Lower leg skin (tissue), 3 donors: ENCODE measurements around the gene AP1B1.

Experiments used
- POLR2A ChIP-seq, 2 donors: fragments of 450-650 bp; IDR thresholded peaks; one replicate each; pipeline ENCODE4 v1.6.1; 2016 to 2017; ENCODE audit warnings: antibody characterized with exemption in 2 of 2, mild to moderate bottlenecking in 1 of 2, moderate library complexity in 1 of 2
- TF ChIP-seq, protein P1 (sequence below), 3 donors: fragments of 450-650 bp; IDR thresholded peaks; one replicate each; pipeline ENCODE4 v1.5.1; 2016; ENCODE audit warnings: antibody characterized with exemption in 3 of 3, mild to moderate bottlenecking in 3 of 3, moderate library complexity in 2 of 3

DNA sequence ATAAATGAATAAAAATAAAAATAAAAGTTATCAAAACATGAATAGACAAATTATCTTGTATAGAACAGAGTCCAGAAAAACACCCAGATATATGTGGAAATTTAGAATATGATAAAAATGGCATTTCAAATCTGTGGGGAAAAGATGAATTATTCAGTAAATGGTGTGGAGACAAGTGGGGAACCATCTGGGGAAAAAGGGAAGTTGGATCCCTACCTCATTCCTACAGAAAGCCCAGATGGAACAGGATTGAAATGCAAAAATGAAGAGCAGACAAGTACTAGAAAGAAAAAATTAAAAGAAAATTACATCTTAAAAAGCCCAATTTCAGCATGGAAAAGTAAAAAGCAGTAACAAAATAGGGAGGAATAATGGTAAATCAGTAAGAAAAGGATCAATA, 64.7 kb downstream of the AP1B1 start:
- TF ChIP-seq, protein P1, sequence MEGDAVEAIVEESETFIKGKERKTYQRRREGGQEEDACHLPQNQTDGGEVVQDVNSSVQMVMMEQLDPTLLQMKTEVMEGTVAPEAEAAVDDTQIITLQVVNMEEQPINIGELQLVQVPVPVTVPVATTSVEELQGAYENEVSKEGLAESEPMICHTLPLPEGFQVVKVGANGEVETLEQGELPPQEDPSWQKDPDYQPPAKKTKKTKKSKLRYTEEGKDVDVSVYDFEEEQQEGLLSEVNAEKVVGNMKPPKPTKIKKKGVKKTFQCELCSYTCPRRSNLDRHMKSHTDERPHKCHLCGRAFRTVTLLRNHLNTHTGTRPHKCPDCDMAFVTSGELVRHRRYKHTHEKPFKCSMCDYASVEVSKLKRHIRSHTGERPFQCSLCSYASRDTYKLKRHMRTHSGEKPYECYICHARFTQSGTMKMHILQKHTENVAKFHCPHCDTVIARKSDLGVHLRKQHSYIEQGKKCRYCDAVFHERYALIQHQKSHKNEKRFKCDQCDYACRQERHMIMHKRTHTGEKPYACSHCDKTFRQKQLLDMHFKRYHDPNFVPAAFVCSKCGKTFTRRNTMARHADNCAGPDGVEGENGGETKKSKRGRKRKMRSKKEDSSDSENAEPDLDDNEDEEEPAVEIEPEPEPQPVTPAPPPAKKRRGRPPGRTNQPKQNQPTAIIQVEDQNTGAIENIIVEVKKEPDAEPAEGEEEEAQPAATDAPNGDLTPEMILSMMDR (IDR thresholded peaks at IDR 0.05), result no peak
- no peak for TF ChIP-seq POLR2A (IDR thresholded peaks at IDR 0.05)
